HEK293 (cell line): ENCODE results near the gene PLS3.
A peak's percentile ranks its signal among the peaks of the same experiment; 100 is the strongest.

Experiments used
- GLI4 ChIP-seq: fragments of 450-650 bp; formaldehyde crosslinking; IDR thresholded peaks from 2 replicates; pipeline ENCODE4 v1.5.1; 2016; ENCODE audit warnings: missing biosample characterization, missing genetic modification characterization
- GLIS2 ChIP-seq: fragments of 450-650 bp; formaldehyde crosslinking; IDR thresholded peaks from 2 replicates; pipeline ENCODE4 v1.5.1; 2016; ENCODE audit warnings: missing biosample characterization, missing genetic modification characterization
- IKZF3 ChIP-seq: fragments of 450-650 bp; IDR thresholded peaks from 2 replicates; pipeline ENCODE4 v1.5.0; 2018; ENCODE audit warnings: missing biosample characterization, mild to moderate bottlenecking, missing genetic modification characterization, moderate library complexity
- SCRT2 ChIP-seq: fragments of 450-650 bp; formaldehyde crosslinking; IDR thresholded peaks from 2 replicates; pipeline ENCODE4 v1.5.1; 2016; ENCODE audit warnings: missing biosample characterization, missing genetic modification characterization
- WT1 ChIP-seq: fragments of 450-650 bp; formaldehyde crosslinking; IDR thresholded peaks from 2 replicates; pipeline ENCODE4 v1.5.1; 2016; ENCODE audit warnings: missing biosample characterization, missing genetic modification characterization
- YY2 ChIP-seq: fragments of 450-650 bp; formaldehyde crosslinking; IDR thresholded peaks from 2 replicates; pipeline ENCODE4 v1.5.1; 2016; ENCODE audit warnings: missing biosample characterization, missing genetic modification characterization
- ZBTB20 ChIP-seq: fragments of 450-650 bp; formaldehyde crosslinking; IDR thresholded peaks from 2 replicates; pipeline ENCODE4 v1.5.1; 2016; ENCODE audit warnings: missing biosample characterization, missing genetic modification characterization
- ZEB2 ChIP-seq: fragments of 450-650 bp; formaldehyde crosslinking; IDR thresholded peaks from 2 replicates; pipeline ENCODE4 v1.5.1; 2016; ENCODE audit warnings: missing biosample characterization, missing genetic modification characterization
- ZNF174 ChIP-seq: fragments of 450-650 bp; formaldehyde crosslinking; IDR thresholded peaks from 2 replicates; pipeline ENCODE4 v1.5.0; 2017; ENCODE audit warnings: missing biosample characterization, mild to moderate bottlenecking, missing genetic modification characterization
- ZNF214 ChIP-seq: fragments of 450-650 bp; formaldehyde crosslinking; IDR thresholded peaks from 2 replicates; pipeline ENCODE4 v1.5.1; 2017; ENCODE audit warnings: missing biosample characterization, mild to moderate bottlenecking, missing genetic modification characterization, borderline replicate concordance
- ZNF221 ChIP-seq: fragments of 450-650 bp; formaldehyde crosslinking; IDR thresholded peaks from 2 replicates; pipeline ENCODE4 v1.5.1; 2017; ENCODE audit warnings: missing biosample characterization, missing genetic modification characterization, borderline replicate concordance
- ZNF23 ChIP-seq: fragments of 450-650 bp; formaldehyde crosslinking; IDR thresholded peaks from 2 replicates; pipeline ENCODE4 v1.5.1; 2016; ENCODE audit warnings: missing biosample characterization, missing genetic modification characterization, borderline replicate concordance
- ZNF311 ChIP-seq: fragments of 450-650 bp; formaldehyde crosslinking; IDR thresholded peaks from 2 replicates; pipeline ENCODE4 v1.5.1; 2017; ENCODE audit warnings: missing biosample characterization, missing genetic modification characterization, borderline replicate concordance
- ZNF366 ChIP-seq: fragments of 450-650 bp; formaldehyde crosslinking; conservative IDR thresholded peaks from 2 replicates; pipeline ENCODE4 v1.5.1; 2016; ENCODE audit warnings: missing biosample characterization, missing genetic modification characterization
- ZNF785 ChIP-seq: fragments of 450-650 bp; formaldehyde crosslinking; IDR thresholded peaks from 2 replicates; pipeline ENCODE4 v1.5.1; 2016; ENCODE audit warnings: missing biosample characterization, missing genetic modification characterization
- ZNF830 ChIP-seq: fragments of 450-650 bp; IDR thresholded peaks from 2 replicates; pipeline ENCODE4 v1.5.0; 2018; ENCODE audit warnings: missing biosample characterization, missing genetic modification characterization, low read depth, mild to moderate bottlenecking, moderate library complexity
- ZNF837 ChIP-seq: fragments of 450-650 bp; formaldehyde crosslinking; IDR thresholded peaks from 2 replicates; pipeline ENCODE4 v1.5.1; 2016; ENCODE audit warnings: missing biosample characterization, missing genetic modification characterization
- TF ChIP-seq, protein P1 (sequence below): fragments of 450-650 bp; formaldehyde crosslinking; IDR thresholded peaks from 2 replicates; pipeline ENCODE4 v1.5.1; 2016; ENCODE audit warnings: missing biosample characterization, missing genetic modification characterization
- TF ChIP-seq, protein P2 (sequence below): fragments of 450-650 bp; formaldehyde crosslinking; IDR thresholded peaks from 2 replicates; pipeline ENCODE4 v1.5.1; 2017; ENCODE audit warnings: missing biosample characterization, mild to moderate bottlenecking, missing genetic modification characterization, moderate library complexity
- TF ChIP-seq, protein P3 (sequence below): fragments of 450-650 bp; formaldehyde crosslinking; IDR thresholded peaks from 2 replicates; pipeline ENCODE4 v1.5.1; 2016; ENCODE audit warnings: missing biosample characterization, missing genetic modification characterization
- TF ChIP-seq, protein P4 (sequence below): fragments of 450-650 bp; formaldehyde crosslinking; conservative IDR thresholded peaks from 2 replicates; pipeline ENCODE4 v1.5.1; 2016; ENCODE audit warnings: low read depth, missing biosample characterization, missing genetic modification characterization
- TF ChIP-seq, protein P5 (sequence below): fragments of 450-650 bp; formaldehyde crosslinking; IDR thresholded peaks from 2 replicates; pipeline ENCODE4 v1.5.1; 2016; ENCODE audit warnings: missing biosample characterization, missing genetic modification characterization
- TF ChIP-seq, protein P6 (sequence below): fragments of 450-650 bp; formaldehyde crosslinking; IDR thresholded peaks from 2 replicates; pipeline ENCODE4 v1.5.1; 2016; ENCODE audit warnings: missing biosample characterization, missing genetic modification characterization

Gene PLS3

DNA sequence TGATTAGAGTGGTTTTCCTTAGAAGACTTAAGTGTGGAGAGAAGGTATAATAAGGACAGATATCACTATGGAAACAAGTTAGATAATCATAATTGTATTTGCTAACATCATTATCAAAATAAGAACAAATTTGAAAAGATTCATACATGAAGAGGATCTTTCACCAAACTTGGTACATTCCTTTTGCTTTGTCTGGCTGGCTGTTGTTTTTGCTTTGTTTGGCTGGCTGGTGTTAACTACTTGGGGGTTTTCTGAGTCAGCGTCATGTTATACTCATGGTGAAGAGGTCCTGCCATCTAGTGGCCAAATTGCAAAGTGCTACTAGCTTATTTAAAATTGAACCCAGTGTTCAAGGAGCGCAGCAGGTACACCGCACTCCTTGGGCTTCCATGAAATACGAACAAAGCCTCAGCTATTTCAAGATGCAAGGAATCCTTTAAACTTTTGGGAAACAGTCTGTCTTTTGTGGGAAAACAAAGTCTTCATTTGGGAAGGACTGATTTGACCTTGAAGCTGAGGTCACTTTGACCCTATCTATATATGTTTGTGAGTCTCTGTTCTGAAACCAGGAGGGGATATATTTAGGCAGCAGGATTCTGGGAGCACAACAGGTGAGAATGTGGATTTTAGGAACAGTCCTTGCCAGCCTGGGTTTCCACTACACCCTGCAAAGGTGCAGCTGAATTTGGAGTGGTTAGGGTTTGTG, 129.7 kb downstream of the PLS3 start (continued):
- TF ChIP-seq, protein P1, sequence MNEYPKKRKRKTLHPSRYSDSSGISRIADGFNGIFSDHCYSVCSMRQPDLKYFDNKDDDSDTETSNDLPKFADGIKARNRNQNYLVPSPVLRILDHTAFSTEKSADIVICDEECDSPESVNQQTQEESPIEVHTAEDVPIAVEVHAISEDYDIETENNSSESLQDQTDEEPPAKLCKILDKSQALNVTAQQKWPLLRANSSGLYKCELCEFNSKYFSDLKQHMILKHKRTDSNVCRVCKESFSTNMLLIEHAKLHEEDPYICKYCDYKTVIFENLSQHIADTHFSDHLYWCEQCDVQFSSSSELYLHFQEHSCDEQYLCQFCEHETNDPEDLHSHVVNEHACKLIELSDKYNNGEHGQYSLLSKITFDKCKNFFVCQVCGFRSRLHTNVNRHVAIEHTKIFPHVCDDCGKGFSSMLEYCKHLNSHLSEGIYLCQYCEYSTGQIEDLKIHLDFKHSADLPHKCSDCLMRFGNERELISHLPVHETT (tag by site-specific recombination) = no peak
- TF ChIP-seq, protein P2, sequence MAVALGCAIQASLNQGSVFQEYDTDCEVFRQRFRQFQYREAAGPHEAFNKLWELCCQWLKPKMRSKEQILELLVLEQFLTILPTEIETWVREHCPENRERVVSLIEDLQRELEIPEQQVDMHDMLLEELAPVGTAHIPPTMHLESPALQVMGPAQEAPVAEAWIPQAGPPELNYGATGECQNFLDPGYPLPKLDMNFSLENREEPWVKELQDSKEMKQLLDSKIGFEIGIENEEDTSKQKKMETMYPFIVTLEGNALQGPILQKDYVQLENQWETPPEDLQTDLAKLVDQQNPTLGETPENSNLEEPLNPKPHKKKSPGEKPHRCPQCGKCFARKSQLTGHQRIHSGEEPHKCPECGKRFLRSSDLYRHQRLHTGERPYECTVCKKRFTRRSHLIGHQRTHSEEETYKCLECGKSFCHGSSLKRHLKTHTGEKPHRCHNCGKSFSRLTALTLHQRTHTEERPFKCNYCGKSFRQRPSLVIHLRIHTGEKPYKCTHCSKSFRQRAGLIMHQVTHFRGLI (tag by site-specific recombination) = no peak
- TF ChIP-seq ZNF214 (no peak), GLIS2 (no peak), ZNF23 (tag by site-specific recombination) (no peak), ZBTB20 (tag by site-specific recombination) (0 out of 2 replicates have a peak, but pooled peaks have one; percentile 16), ZNF174 (tag by site-specific recombination) (no peak), SCRT2 (tag by site-specific recombination) (no peak), ZNF837 (no peak), GLI4 (no peak), IKZF3 (tag by site-specific recombination) (no peak), ZNF221 (no peak), ZNF785 (no peak), YY2 (tag by site-specific recombination) (no peak), WT1 (tag by site-specific recombination) (no peak), ZNF311 (no peak), ZNF366 (tag by site-specific recombination) (no peak), ZEB2 (tag by site-specific recombination) (0 out of 2 replicates have a peak, but pooled peaks have one; percentile 22), ZNF830 (tag by site-specific recombination) (no peak)
- TF ChIP-seq, protein P3, sequence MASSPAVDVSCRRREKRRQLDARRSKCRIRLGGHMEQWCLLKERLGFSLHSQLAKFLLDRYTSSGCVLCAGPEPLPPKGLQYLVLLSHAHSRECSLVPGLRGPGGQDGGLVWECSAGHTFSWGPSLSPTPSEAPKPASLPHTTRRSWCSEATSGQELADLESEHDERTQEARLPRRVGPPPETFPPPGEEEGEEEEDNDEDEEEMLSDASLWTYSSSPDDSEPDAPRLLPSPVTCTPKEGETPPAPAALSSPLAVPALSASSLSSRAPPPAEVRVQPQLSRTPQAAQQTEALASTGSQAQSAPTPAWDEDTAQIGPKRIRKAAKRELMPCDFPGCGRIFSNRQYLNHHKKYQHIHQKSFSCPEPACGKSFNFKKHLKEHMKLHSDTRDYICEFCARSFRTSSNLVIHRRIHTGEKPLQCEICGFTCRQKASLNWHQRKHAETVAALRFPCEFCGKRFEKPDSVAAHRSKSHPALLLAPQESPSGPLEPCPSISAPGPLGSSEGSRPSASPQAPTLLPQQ (tag by site-specific recombination) = no peak
- TF ChIP-seq, protein P4, sequence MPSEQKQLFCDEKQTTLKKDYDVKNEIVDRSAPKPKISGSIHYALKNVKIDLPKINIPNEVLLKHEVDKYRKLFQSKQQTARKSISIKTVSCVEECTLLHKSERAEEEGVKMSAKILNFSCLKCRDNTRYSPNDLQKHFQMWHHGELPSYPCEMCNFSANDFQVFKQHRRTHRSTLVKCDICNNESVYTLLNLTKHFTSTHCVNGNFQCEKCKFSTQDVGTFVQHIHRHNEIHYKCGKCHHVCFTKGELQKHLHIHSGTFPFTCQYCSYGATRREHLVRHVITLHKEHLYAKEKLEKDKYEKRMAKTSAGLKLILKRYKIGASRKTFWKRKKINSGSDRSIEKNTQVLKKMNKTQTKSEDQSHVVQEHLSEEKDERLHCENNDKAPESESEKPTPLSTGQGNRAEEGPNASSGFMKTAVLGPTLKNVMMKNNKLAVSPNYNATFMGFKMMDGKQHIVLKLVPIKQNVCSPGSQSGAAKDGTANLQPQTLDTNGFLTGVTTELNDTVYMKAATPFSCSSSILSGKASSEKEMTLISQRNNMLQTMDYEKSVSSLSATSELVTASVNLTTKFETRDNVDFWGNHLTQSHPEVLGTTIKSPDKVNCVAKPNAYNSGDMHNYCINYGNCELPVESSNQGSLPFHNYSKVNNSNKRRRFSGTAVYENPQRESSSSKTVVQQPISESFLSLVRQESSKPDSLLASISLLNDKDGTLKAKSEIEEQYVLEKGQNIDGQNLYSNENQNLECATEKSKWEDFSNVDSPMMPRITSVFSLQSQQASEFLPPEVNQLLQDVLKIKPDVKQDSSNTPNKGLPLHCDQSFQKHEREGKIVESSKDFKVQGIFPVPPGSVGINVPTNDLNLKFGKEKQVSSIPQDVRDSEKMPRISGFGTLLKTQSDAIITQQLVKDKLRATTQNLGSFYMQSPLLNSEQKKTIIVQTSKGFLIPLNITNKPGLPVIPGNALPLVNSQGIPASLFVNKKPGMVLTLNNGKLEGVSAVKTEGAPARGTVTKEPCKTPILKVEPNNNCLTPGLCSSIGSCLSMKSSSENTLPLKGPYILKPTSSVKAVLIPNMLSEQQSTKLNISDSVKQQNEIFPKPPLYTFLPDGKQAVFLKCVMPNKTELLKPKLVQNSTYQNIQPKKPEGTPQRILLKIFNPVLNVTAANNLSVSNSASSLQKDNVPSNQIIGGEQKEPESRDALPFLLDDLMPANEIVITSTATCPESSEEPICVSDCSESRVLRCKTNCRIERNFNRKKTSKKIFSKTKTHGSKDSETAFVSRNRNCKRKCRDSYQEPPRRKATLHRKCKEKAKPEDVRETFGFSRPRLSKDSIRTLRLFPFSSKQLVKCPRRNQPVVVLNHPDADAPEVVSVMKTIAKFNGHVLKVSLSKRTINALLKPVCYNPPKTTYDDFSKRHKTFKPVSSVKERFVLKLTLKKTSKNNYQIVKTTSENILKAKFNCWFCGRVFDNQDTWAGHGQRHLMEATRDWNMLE (tag by site-specific recombination) = no peak
- TF ChIP-seq, protein P5, sequence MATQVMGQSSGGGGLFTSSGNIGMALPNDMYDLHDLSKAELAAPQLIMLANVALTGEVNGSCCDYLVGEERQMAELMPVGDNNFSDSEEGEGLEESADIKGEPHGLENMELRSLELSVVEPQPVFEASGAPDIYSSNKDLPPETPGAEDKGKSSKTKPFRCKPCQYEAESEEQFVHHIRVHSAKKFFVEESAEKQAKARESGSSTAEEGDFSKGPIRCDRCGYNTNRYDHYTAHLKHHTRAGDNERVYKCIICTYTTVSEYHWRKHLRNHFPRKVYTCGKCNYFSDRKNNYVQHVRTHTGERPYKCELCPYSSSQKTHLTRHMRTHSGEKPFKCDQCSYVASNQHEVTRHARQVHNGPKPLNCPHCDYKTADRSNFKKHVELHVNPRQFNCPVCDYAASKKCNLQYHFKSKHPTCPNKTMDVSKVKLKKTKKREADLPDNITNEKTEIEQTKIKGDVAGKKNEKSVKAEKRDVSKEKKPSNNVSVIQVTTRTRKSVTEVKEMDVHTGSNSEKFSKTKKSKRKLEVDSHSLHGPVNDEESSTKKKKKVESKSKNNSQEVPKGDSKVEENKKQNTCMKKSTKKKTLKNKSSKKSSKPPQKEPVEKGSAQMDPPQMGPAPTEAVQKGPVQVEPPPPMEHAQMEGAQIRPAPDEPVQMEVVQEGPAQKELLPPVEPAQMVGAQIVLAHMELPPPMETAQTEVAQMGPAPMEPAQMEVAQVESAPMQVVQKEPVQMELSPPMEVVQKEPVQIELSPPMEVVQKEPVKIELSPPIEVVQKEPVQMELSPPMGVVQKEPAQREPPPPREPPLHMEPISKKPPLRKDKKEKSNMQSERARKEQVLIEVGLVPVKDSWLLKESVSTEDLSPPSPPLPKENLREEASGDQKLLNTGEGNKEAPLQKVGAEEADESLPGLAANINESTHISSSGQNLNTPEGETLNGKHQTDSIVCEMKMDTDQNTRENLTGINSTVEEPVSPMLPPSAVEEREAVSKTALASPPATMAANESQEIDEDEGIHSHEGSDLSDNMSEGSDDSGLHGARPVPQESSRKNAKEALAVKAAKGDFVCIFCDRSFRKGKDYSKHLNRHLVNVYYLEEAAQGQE (tag by site-specific recombination) = no peak
- TF ChIP-seq, protein P6, sequence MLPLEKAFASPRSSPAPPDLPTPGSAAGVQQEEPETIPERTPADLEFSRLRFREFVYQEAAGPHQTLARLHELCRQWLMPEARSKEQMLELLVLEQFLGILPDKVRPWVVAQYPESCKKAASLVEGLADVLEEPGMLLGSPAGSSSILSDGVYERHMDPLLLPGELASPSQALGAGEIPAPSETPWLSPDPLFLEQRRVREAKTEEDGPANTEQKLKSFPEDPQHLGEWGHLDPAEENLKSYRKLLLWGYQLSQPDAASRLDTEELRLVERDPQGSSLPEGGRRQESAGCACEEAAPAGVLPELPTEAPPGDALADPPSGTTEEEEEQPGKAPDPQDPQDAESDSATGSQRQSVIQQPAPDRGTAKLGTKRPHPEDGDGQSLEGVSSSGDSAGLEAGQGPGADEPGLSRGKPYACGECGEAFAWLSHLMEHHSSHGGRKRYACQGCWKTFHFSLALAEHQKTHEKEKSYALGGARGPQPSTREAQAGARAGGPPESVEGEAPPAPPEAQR (tag by site-specific recombination) = no peak
